Measurements from ENCODE around the gene CSMD2.

Gene CSMD2

DNA sequence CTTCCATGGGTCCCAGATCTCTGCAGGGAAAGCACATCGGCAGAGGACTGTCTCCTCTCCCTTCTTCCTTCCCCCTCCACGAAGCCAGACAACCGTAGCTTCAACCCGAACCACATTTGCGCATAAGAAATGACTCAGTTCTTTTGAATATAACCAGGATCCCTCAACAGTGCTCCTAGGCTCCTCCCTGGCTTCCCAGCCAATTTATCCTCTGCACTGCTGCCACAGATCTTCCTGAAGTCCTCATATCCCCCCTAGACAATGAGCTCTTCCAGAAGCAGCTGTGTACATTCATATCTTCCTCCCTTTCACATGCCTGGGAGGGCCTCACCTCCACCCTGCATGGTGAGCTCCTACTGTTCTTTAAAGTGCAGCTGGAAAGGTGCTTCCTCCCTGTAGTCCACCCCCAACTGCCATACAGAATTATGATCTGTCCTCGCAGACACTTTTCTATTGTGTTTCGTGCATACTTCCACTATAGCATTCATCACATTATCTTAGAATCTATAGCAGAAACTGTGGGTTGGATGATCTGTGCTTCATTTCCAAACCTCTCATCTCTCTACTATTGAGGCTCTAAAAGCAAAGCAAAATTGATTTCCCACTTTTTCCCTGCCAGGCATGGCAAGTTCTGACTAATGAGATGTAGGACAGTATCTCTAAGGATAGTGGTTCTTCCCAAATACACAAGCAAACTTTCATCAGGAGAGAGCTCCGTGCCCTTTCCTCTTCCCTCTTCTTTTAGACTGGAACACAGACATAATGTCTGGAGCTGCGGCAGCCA lies 480.4 kb downstream of the CSMD2 start:
- no peak overlapping the region for H3K4me3 ChIP-seq

GRCh38 chr1:33683913-33684312 lies 481.1 kb downstream of the CSMD2 start:
- in situ Hi-C loops (cut with MboI; ENCODE audit: low sequenced_read_pairs), result no loop called here

More for the DNA sequence above, 480.4 kb downstream of the CSMD2 start:
- H3K27me3 ChIP-seq (ENCODE audit: low read depth), result peaks cover 6% of the 10 kb centered on the region
- no peaks in the 10 kb centered on the region for H3K36me3 ChIP-seq (replicated peaks)
- in situ Hi-C loops (cut with MboI; ENCODE audit: low sequenced_read_pairs), result no loop called here
- H3K4me1 ChIP-seq, result no peaks in the 10 kb centered on the region
- no peaks in the 10 kb centered on the region for H3K9me3 ChIP-seq
- DNase-seq (ENCODE audit: low spot score in 2 of 2), result no peak

DNA sequence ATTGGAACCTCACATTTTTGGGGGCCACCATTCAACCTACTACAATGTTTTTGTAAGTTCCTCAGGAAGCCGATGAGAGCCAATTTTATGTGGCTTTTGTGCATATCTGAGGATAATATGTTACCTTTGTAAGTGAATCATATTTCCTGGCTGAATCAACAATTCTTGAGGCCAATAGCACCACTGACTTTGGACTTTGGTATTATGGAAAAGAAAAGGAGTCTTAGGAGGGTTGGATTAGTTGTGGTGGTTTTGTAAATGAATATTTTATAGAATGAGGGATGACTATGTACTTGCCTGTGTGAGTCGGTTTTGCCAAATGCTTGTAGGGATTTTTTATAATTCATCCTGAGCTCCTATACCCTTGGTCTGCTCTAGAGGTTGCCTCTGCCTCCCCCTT lies 482.7 kb downstream of the CSMD2 start:
- Histone ChIP-seq H3K4me1 (no peaks in the 10 kb centered on the region), H3K9me3 (no peaks in the 10 kb centered on the region), H3K4me3 (no peak overlapping the region), H3K36me3 (replicated peaks) (no peaks in the 10 kb centered on the region), H3K27me3 (ENCODE audit: low read depth) (peaks cover 4% of the 10 kb centered on the region)
- DNase-seq (ENCODE audit: low spot score in 2 of 2), result no peak
- in situ Hi-C loops (cut with MboI; ENCODE audit: low sequenced_read_pairs), result no loop called here

More at GRCh38 chr1:33683913-33684312, 481.1 kb downstream of the CSMD2 start:
- Histone ChIP-seq H3K4me1 (no peaks in the 10 kb centered on the region), H3K36me3 (replicated peaks) (no peaks in the 10 kb centered on the region), H3K9me3 (no peaks in the 10 kb centered on the region), H3K27me3 (ENCODE audit: low read depth) (peaks cover 6% of the 10 kb centered on the region), H3K4me3 (no peak overlapping the region)
- DNase-seq (ENCODE audit: low spot score in 2 of 2), result no peak

- no peak overlapping the region for H3K4me3 ChIP-seq
- no peaks in the 10 kb centered on the region for H3K36me3 ChIP-seq (replicated peaks)
- no peak for DNase-seq (ENCODE audit: low spot score in 2 of 2)
- no peaks in the 10 kb centered on the region for H3K9me3 ChIP-seq
- in situ Hi-C loops (cut with MboI; ENCODE audit: low sequenced_read_pairs), result no loop called here
- peaks cover 4% of the 10 kb centered on the region for H3K27me3 ChIP-seq (ENCODE audit: low read depth)
- H3K4me1 ChIP-seq, result no peaks in the 10 kb centered on the region
These were observed 484.7 kb downstream of the CSMD2 start for GRCh38 chr1:33680281-33680840.

- no peaks in the 10 kb centered on the region for H3K4me1 ChIP-seq
- DNase-seq (ENCODE audit: low spot score in 2 of 2), result no peak
- in situ Hi-C loops (cut with MboI; ENCODE audit: low sequenced_read_pairs), result no loop called here
- no peaks in the 10 kb centered on the region for H3K9me3 ChIP-seq
- no peak overlapping the region for H3K4me3 ChIP-seq
- no peaks in the 10 kb centered on the region for H3K27me3 ChIP-seq (ENCODE audit: low read depth)
- no peaks in the 10 kb centered on the region for H3K36me3 ChIP-seq (replicated peaks)
These were observed 494.5 kb downstream of the CSMD2 start for GRCh38 chr1:33670567-33670966.

- Histone ChIP-seq H3K4me3 (no peak overlapping the region), H3K4me1 (no peaks in the 10 kb centered on the region), H3K36me3 (replicated peaks) (no peaks in the 10 kb centered on the region), H3K27me3 (ENCODE audit: low read depth) (peaks cover 4% of the 10 kb centered on the region; the same call in 1 of the 2 replicates), H3K9me3 (no peaks in the 10 kb centered on the region)
- in situ Hi-C loops (cut with MboI; ENCODE audit: low sequenced_read_pairs), result no loop called here
- no peak for DNase-seq (ENCODE audit: low spot score in 2 of 2)
These were observed 496.3 kb downstream of the CSMD2 start for GRCh38 chr1:33668695-33669094.

DNA sequence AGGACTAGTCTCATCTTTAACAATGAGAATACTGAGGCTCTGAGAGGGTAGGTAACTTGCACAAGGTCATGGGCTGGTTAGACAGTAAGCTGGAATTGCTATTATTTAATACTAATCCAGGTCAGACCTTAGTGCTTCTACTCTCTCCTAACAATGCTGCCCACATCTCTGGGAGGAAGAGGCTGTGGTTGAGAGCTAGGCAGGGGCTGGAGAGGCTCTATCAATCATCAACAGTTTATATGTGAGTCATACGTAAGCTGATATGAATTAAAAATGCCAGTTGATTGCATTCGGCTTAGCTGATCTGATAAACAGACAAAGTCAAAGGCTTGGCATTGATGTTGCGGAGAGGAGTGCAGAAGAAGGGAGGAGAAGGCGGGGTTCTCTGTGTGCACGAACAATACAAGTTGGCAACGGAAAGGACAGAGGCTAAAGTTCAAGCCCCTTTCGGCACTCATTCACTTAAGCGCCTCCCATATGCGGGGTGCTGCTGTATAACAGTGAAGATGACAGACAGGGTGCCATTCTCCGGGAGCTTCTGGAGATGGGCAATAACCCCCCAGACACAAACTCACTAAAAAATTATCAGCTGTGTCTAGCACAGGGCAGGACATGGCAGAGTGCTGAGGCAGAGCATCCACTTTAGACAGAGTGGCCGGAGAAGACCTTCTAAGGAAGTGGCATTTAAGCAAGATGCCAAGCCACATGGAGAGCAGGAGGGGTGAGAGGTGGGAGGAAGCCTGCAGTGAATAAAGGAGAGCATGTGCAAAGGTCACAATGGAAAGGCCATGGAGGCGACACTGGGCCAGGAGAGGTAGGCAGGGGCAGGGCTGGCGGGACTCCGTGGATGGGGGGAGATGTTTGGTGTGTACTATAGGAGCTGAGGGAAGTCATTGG lies 497.4 kb downstream of the CSMD2 start:
- in situ Hi-C loops (cut with MboI; ENCODE audit: low sequenced_read_pairs), result no loop called here
- Histone ChIP-seq H3K4me3 (no peak overlapping the region), H3K36me3 (replicated peaks) (no peaks in the 10 kb centered on the region), H3K4me1 (no peaks in the 10 kb centered on the region), H3K27me3 (ENCODE audit: low read depth) (peaks cover 4% of the 10 kb centered on the region; the same call in 1 of the 2 replicates), H3K9me3 (no peaks in the 10 kb centered on the region)
- no peak for DNase-seq (ENCODE audit: low spot score in 2 of 2)

GRCh38 chr1:33666616-33667015 lies 498.4 kb downstream of the CSMD2 start:
- Histone ChIP-seq H3K4me3 (no peak overlapping the region), H3K4me1 (no peaks in the 10 kb centered on the region), H3K9me3 (no peaks in the 10 kb centered on the region), H3K36me3 (replicated peaks) (no peaks in the 10 kb centered on the region), H3K27me3 (ENCODE audit: low read depth) (peaks cover 4% of the 10 kb centered on the region; the same call in 1 of the 2 replicates)
- no peak for DNase-seq (ENCODE audit: low spot score in 2 of 2)
- in situ Hi-C loops (cut with MboI; ENCODE audit: low sequenced_read_pairs), result no loop called here

DNA sequence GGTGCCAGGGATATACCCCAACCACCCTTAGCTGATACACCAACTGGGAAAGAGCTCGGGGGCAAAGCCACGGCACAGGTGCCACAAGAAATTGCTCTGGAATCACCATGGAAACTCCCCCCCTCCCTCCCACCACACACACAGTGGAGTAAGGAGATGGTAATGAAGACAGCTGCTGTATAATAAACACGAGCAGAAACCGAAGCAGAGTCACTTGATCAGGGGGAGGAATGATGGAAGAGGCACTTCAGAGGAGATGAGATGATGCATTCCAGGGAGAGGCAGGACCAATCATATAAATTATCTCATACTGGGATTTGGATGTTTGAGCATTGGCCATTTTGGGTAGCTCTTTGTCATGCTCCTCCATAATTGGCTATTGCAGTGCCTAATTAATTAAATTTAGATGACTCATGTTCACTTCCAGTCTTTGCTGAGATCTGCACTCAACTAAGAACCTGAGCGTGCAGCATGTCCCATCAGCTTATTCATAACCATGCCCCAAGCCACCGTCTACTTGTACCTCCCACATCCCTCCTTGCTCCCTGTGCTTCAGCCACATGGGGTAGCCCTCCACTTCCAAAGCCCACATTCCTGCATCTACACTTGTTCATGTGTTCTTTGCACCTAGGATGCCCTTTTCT lies 503.1 kb downstream of the CSMD2 start:
- Histone ChIP-seq H3K27me3 (ENCODE audit: low read depth) (peaks cover 4% of the 10 kb centered on the region; the same call in 1 of the 2 replicates), H3K9me3 (no peaks in the 10 kb centered on the region), H3K4me1 (no peaks in the 10 kb centered on the region), H3K36me3 (replicated peaks) (no peaks in the 10 kb centered on the region), H3K4me3 (no peak overlapping the region)
- no peak for DNase-seq (ENCODE audit: low spot score in 2 of 2)
- in situ Hi-C loops (cut with MboI; ENCODE audit: low sequenced_read_pairs), result no loop called here

DNA sequence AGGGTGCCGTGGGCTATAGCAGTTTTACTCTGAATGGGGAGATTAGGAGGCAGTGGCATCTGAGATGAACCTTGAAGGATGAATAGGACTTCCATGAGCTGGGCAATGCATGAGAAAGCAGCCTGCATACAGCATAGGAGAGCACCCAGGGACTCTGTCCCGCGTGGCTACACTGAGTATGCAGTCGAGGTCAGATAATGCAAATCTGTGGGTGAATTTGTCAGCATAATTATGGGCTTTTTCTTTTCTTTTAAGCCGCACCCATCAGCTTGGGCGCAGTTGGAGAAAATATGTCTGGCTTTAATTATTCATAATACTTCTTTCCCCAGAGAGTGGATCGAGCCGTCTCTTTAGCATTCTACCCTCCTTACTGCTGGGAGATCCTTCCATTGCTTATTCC lies 504.1 kb downstream of the CSMD2 start:
- no peak overlapping the region for H3K4me3 ChIP-seq
- H3K36me3 ChIP-seq (replicated peaks), result no peaks in the 10 kb centered on the region
- no peaks in the 10 kb centered on the region for H3K4me1 ChIP-seq
- no peaks in the 10 kb centered on the region for H3K9me3 ChIP-seq
- peaks cover 4% of the 10 kb centered on the region; the same call in 1 of the 2 replicates for H3K27me3 ChIP-seq (ENCODE audit: low read depth)
- in situ Hi-C loops (cut with MboI; ENCODE audit: low sequenced_read_pairs), result no loop called here
- no peak for DNase-seq (ENCODE audit: low spot score in 2 of 2)

GRCh38 chr1:33660244-33660643 lies 504.8 kb downstream of the CSMD2 start:
- in situ Hi-C loops (cut with MboI; ENCODE audit: low sequenced_read_pairs), result no loop called here
- Histone ChIP-seq H3K27me3 (ENCODE audit: low read depth) (peaks cover 4% of the 10 kb centered on the region; the same call in 1 of the 2 replicates), H3K36me3 (replicated peaks) (no peaks in the 10 kb centered on the region), H3K4me1 (no peaks in the 10 kb centered on the region), H3K9me3 (no peaks in the 10 kb centered on the region), H3K4me3 (no peak overlapping the region)
- no peak for DNase-seq (ENCODE audit: low spot score in 2 of 2)

- in situ Hi-C loops (cut with MboI; ENCODE audit: low sequenced_read_pairs), result no loop called here
- no peaks in the 10 kb centered on the region for H3K36me3 ChIP-seq (replicated peaks)
- H3K9me3 ChIP-seq, result no peaks in the 10 kb centered on the region
- no peak for DNase-seq (ENCODE audit: low spot score in 2 of 2)
- H3K4me1 ChIP-seq, result no peaks in the 10 kb centered on the region
- H3K4me3 ChIP-seq, result no peak overlapping the region
- H3K27me3 ChIP-seq (ENCODE audit: low read depth), result no peaks in the 10 kb centered on the region; the same call in 1 of the 2 replicates
These were observed 505.4 kb downstream of the CSMD2 start for GRCh38 chr1:33659641-33660040.

DNA sequence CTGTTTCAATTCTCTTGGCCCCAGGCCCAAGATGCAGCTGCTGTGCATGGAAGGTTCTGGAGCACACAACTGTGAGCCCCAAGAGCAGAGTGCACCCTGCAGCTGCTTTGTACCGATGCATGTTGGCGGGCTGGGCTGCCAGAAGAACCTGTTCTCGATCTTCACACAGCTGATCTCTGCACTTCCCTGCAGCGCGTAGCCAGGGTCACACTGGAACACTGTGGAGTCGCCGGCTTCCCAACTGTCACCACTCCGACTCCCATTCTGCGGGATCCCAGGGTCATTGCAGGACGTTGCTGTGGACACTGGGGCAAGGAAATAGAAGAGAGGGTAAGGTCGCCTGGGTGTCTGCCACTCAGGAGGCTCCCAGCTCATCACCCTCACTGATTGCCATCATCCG lies 507.2 kb downstream of the CSMD2 start:
- in situ Hi-C loops (cut with MboI; ENCODE audit: low sequenced_read_pairs), result no loop called here
- Histone ChIP-seq H3K9me3 (no peaks in the 10 kb centered on the region), H3K4me3 (no peak overlapping the region), H3K36me3 (replicated peaks) (no peaks in the 10 kb centered on the region), H3K4me1 (no peaks in the 10 kb centered on the region), H3K27me3 (ENCODE audit: low read depth) (no peaks in the 10 kb centered on the region)
- DNase-seq (ENCODE audit: low spot score in 2 of 2), result no peak
